ENCODE results near the gene EIF2A. TPM values are rescaled to one million over a fixed set of nuclear protein-coding genes. Genes with fewer than 3 reads are reported as not detected.

The EIF2A gene
- polyA plus RNA-seq, 1 of the 3 experiments (the other 2 are of a cell fraction) = 67.0 TPM

DNA sequence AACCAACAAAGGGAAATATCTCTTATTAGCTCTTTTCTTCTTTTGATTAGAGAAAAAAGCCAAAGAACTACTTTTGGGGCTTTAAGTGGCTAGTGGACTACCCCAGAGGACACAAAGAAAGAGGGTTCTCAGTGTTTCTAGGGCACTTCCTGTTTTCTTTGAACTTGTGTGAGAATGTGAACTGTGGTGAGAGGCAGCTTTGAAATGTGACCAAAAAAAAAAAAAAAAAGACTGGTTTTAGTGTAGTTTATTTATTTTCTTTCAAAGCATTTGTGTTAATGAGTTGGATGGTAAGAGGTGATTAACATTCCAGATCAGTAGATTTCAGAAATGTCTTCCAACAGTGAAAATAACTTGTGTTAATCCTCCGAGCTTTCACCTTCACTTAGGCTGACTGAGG lies 88.9 kb downstream of the EIF2A start:
- CTCF ChIA-PET = no interaction called here
- no peak for TF ChIP-seq ELF1 (IDR thresholded peaks at IDR 0.05)
- no peak for TF ChIP-seq GABPA (IDR thresholded peaks at IDR 0.05; ENCODE audit: low read depth)
- no peak for TF ChIP-seq CHD2 (IDR thresholded peaks at IDR 0.05; ENCODE audit: low read length, partially characterized antibody)
- TF ChIP-seq TCF12 (IDR thresholded peaks at IDR 0.05) = no peak
- TF ChIP-seq NRF1 (IDR thresholded peaks at IDR 0.05; ENCODE audit: low read depth, low read length) = no peak
- TF ChIP-seq, protein P1, sequence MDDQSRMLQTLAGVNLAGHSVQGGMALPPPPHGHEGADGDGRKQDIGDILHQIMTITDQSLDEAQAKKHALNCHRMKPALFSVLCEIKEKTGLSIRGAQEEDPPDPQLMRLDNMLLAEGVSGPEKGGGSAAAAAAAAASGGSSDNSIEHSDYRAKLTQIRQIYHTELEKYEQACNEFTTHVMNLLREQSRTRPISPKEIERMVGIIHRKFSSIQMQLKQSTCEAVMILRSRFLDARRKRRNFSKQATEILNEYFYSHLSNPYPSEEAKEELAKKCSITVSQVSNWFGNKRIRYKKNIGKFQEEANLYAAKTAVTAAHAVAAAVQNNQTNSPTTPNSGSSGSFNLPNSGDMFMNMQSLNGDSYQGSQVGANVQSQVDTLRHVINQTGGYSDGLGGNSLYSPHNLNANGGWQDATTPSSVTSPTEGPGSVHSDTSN (IDR thresholded peaks at IDR 0.05) = no peak
- POLR2A ChIA-PET = no interaction called here

More for the DNA sequence above, 88.9 kb downstream of the EIF2A start:
- Histone ChIP-seq H3K27ac (ENCODE audit: low read depth in 2 of 2, low read length in 1 of 2) (no peak overlapping the region), H3K79me2 (ENCODE audit: insufficient read depth) (no peaks in the 10 kb centered on the region), H3K27me3 (ENCODE audit: insufficient read depth) (no peaks in the 10 kb centered on the region), H3K36me3 (replicated peaks in 1 of 2; ENCODE audit: control insufficient read depth in 1 of 2, insufficient read depth in 2 of 2, low read length in 1 of 2) (peaks cover 5 to 9% of the 10 kb centered on the region in 2 experiments), H3K4me3 (ENCODE audit: low read depth in 2 of 2, low read length in 1 of 2) (no peak overlapping the region), H3F3A (replicated peaks; ENCODE audit: insufficient read depth) (no peaks in the 10 kb centered on the region), H4K20me1 (ENCODE audit: insufficient read depth) (no peaks in the 10 kb centered on the region), H3K4me1 (ENCODE audit: control insufficient read depth in 1 of 2, insufficient read depth in 2 of 2, low read depth in 1 of 2, low read length in 1 of 2) (no peaks in the 10 kb centered on the region), H3K9me3 (no peaks in the 10 kb centered on the region), H3K4me2 (no peak overlapping the region), H3K9ac (no peak overlapping the region), H2AFZ (ENCODE audit: low read depth) (no peak overlapping the region), H3K9me2 (no peaks in the 10 kb centered on the region)
- DNase-seq = no peak
- 100% methylated on average over 1 of the region's 1 CpG for WGBS (ENCODE audit: low lambda C conversion rate)

Other genes starting within 250 kb of the EIF2A start
- 4.4 and 4.8 TPM in 2 replicates for gene TSC22D2, start 138.5 kb upstream of the EIF2A start, polyA plus RNA-seq (2012; rRNA removed)
- 61.7 and 77.4 TPM in 2 replicates for gene SERP1, start 291 bp upstream of the EIF2A start, polyA plus RNA-seq (2012; rRNA removed)
- 143 and 247 TPM in 2 replicates for gene SELENOT, start 56.5 kb downstream of the EIF2A start, polyA plus RNA-seq (2012; rRNA removed)
- 0.08 and 0.21 TPM in 2 replicates for gene ERICH6, start 157.1 kb downstream of the EIF2A start, polyA plus RNA-seq (2012; rRNA removed)
- gene SIAH2, start 216.4 kb downstream of the EIF2A start, polyA plus RNA-seq (2012; rRNA removed) = 13.5 and 18.4 TPM in 2 replicates

Measured in SK-N-SH (cell line).